ENCODE measurements around the gene MRPS23. TPM values are rescaled to one million over a fixed set of nuclear protein-coding genes. Genes with fewer than 3 reads are reported as not detected.

MRPS23 gene
- total and polyA plus RNA-seq, 2 of the 8 experiments (the other 6 are each of a cell fraction or from before 2014, with no cell fraction given), result 38.6 to 60.4 TPM

DNA sequence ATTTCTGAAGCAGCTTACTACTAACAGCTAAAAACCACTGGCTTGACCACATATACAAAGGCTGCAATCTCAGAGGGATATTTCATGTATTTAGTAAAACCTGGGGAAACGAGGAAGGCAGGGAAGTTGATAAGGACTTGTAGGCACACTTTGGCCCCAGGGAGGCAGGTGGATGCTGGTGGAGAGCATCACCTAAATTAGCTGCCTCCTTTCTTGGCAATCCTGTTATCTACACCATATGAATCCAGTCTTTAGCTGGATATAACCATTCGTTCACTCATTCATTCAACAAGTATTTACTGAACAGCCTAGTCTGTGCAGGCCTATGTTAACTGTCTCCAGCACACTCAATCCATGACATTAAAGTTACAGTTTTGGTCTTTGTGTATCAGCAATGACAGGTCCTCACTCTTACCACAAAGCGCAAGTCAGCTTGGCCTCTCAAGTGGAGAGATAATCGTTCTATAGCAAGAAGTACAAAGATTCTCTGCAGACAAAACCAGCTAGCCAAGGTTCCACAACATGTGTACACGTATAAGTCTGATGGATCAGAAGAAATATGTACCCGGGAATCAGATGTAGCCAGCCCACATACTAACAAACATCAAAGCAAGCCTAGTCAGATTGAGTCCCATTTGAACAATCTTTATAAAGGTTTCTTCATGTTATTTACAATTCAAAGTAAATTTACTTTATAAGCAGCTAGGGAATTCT lies 10.8 kb downstream of the MRPS23 start:
- CTCF ChIA-PET (ENCODE audit: partially characterized antibody), result interaction anchor here (0.7 to 1.6 kb wide), 6 partner anchors 9 to 596 kb away, joined by 3 to 7 read pairs (median 3); partner anchors contain the start of gene MRPS23
- FAIRE-seq, result no peak
- H3K9ac ChIP-seq (replicated peaks in 1 of 4; ENCODE audit: extremely low read depth in 1 of 4, low read depth in 3 of 4, low read length in 3 of 4), result no peak overlapping the region

More for the DNA sequence above, 10.8 kb downstream of the MRPS23 start:
- Histone ChIP-seq H3K79me1 (ENCODE audit: low read depth, low read length) (no peaks in the 10 kb centered on the region; the same call in 1 of the 2 replicates), H3K56ac (replicated peaks; ENCODE audit: insufficient read length, low read depth, low read length) (no peak overlapping the region), H2BK120ac (replicated peaks; ENCODE audit: low read depth, low read length) (no peak overlapping the region), H3K4me2 (ENCODE audit: insufficient read depth in 1 of 2, low read depth in 2 of 2, low read length in 2 of 2) (no peak overlapping the region), H2BK12ac (ENCODE audit: low read depth, low read length) (no peak overlapping the region), H2AK5ac (ENCODE audit: low read depth, low read length) (no peak overlapping the region), H3K4ac (replicated peaks; ENCODE audit: insufficient read length, low read depth, low read length) (no peak overlapping the region), H2BK5ac (ENCODE audit: low read depth, low read length) (no peak overlapping the region), H2BK15ac (ENCODE audit: low read length) (no peak overlapping the region), H3K4me3 (ENCODE audit: extremely low read depth in 1 of 4, insufficient read depth in 2 of 4, low read depth in 3 of 4, low read length in 4 of 4) (no peak overlapping the region), H4K20me1 (replicated peaks in 1 of 2; ENCODE audit: control insufficient read depth in 1 of 2, insufficient read depth in 2 of 2, low read length in 2 of 2) (peaks cover 0 to 7% of the 10 kb centered on the region in 2 experiments), H3K23ac (ENCODE audit: insufficient read length) (no peak overlapping the region), H4K5ac (ENCODE audit: insufficient read length, low read depth, low read length) (no peak overlapping the region), H3K18ac (ENCODE audit: extremely low read depth, low read length) (no peak overlapping the region), H3K36me3 (ENCODE audit: control insufficient read depth in 2 of 4, insufficient read depth in 4 of 4, low read length in 3 of 4) (peaks cover 7 to 29% (median 22%) of the 10 kb centered on the region in 4 experiments), H4K91ac (replicated peaks; ENCODE audit: insufficient read length, low read length) (no peak overlapping the region), H2BK20ac (ENCODE audit: low read length) (no peak overlapping the region), H3K14ac (ENCODE audit: insufficient read length) (no peak overlapping the region), H4K8ac (ENCODE audit: extremely low read depth, insufficient read depth, low read length) (no peak overlapping the region), H3K9me3 (ENCODE audit: insufficient read depth in 2 of 2, low read depth in 1 of 2, low read length in 1 of 2) (no peaks in the 10 kb centered on the region), H3K27me3 (replicated peaks in 1 of 4; ENCODE audit: control insufficient read depth in 3 of 4, extremely low read depth in 1 of 4, insufficient read depth in 3 of 4, low read length in 3 of 4) (no peaks in the 10 kb centered on the region), H2AFZ (ENCODE audit: low read length) (no peak overlapping the region), H3K79me2 (ENCODE audit: control insufficient read depth in 1 of 2, insufficient read depth in 2 of 2, low read length in 2 of 2) (peaks cover 0 to 6% of the 10 kb centered on the region in 2 experiments; a peak in 1 of 4 replicates), H3K27ac (ENCODE audit: low read depth, low read length) (no peak overlapping the region), H3K23me2 (ENCODE audit: low read depth, low read length) (no peaks in the 10 kb centered on the region; the same call in 1 of the 2 replicates), H3K4me1 (replicated peaks in 1 of 4; ENCODE audit: control insufficient read depth in 3 of 4, insufficient read depth in 4 of 4, low read length in 3 of 4) (peaks cover 0 to 2% (median 0%) of the 10 kb centered on the region in 4 experiments; a peak in 1 of 7 replicates)
- WGBS, 2 experiments (ENCODE audit: extremely low coverage in 1 of 2, insufficient coverage in 1 of 2, insufficient read length in 1 of 2, insufficient replicate concordance in 2 of 2, low coverage in 1 of 2, low lambda C conversion rate in 2 of 2, missing lambda C conversion rate in 1 of 2), result 85% methylated on average over 6 of the region's 6 CpGs; no CpG with 5 or more reads in 1 of the 2 experiments
- DNase-seq (ENCODE audit: low read depth in 1 of 2, low spot score in 2 of 2), result no peak
- POLR2A ChIA-PET (ENCODE audit: partially characterized antibody), result interaction anchor here (0.6 to 1.4 kb wide), 2 partner anchors 11 to 43 kb away, joined by 3 to 6 read pairs; partner anchors contain the start of gene MRPS23
- TF ChIP-seq CTBP2 (IDR thresholded peaks at IDR 0.05; ENCODE audit: borderline replicate concordance, insufficient read depth, insufficient read length, low read length), result no peak
- no peak for TF ChIP-seq POU5F1 (IDR thresholded peaks at IDR 0.05; ENCODE audit: low read depth, low read length)
- TF ChIP-seq SIN3A (conservative IDR thresholded peaks at IDR 0.05 in 1 of 2, IDR thresholded peaks at IDR 0.05 in 1 of 2; ENCODE audit: low read depth in 1 of 2, low read length in 2 of 2), result no peak
- TF ChIP-seq SP4 (IDR thresholded peaks at IDR 0.05; ENCODE audit: low read length), result no peak
- TF ChIP-seq POLR2A (IDR thresholded peaks at IDR 0.05; ENCODE audit: control extremely low read depth in 1 of 2, low read depth in 2 of 2, low read length in 2 of 2), result no peak
- no peak for TF ChIP-seq TEAD4 (IDR thresholded peaks at IDR 0.05; ENCODE audit: low read depth, low read length)
- TF ChIP-seq HDAC6 (IDR thresholded peaks at IDR 0.05; ENCODE audit: low read depth, low read length), result no peak
- TF ChIP-seq RNF2 (IDR thresholded peaks at IDR 0.05; ENCODE audit: borderline replicate concordance, low read depth, low read length, missing control alignments, poor library complexity, severe bottlenecking), result no peak
- TF ChIP-seq SIRT6 (IDR thresholded peaks at IDR 0.05; ENCODE audit: low read length), result no peak
- no peak for TF ChIP-seq JUND (IDR thresholded peaks at IDR 0.05; ENCODE audit: low read length)
